GM18909 (cell line): ENCODE measurements around the gene ELOVL4.

Experiments used
- ATAC-seq: cut with Tn5 transposase; IDR thresholded peaks from one replicate; pipeline ENCODE4 v1.9.1; 2021; ENCODE audit warnings: mild to moderate bottlenecking; ENCODE audit not compliant: unreplicated experiment, poor library complexity

ELOVL4 gene

GRCh38 chr6:79947191-79948186 lies at the start of gene ELOVL4:
ELOVL4 (minus strand) TSS chr6:79947553; CDS start chr6:79947279, 274 bp downstream.
- ATAC-seq: peak; percentile 56

- no peak for ATAC-seq
Measured at GRCh38 chr6:79993911-79994309, 46.6 kb upstream of the ELOVL4 start.

- ATAC-seq: no peak
Measured at GRCh38 chr6:79993012-79993910, 45.9 kb upstream of the ELOVL4 start.

- no peak for ATAC-seq
Measured at GRCh38 chr6:79989641-79990040, 42.3 kb upstream of the ELOVL4 start.

GRCh38 chr6:79985128-79985527 lies 37.8 kb upstream of the ELOVL4 start:
- ATAC-seq: no peak

- ATAC-seq: peak; percentile 58
Measured at GRCh38 chr6:79984261-79984660, 36.9 kb upstream of the ELOVL4 start.

GRCh38 chr6:79981652-79982051 lies 34.3 kb upstream of the ELOVL4 start:
- ATAC-seq: no peak

- no peak for ATAC-seq
Measured at GRCh38 chr6:79971193-79971592, 23.8 kb upstream of the ELOVL4 start.

GRCh38 chr6:79969784-79970183 lies 22.4 kb upstream of the ELOVL4 start:
- ATAC-seq: no peak

GRCh38 chr6:79967178-79967577 lies 19.8 kb upstream of the ELOVL4 start:
- ATAC-seq: no peak

GRCh38 chr6:79964607-79965081 lies 17.3 kb upstream of the ELOVL4 start:
- no peak for ATAC-seq

- ATAC-seq: no peak
Measured at GRCh38 chr6:79954849-79955248, 7.5 kb upstream of the ELOVL4 start.

GRCh38 chr6:79949233-79949632 lies 1.9 kb upstream of the ELOVL4 start:
- ATAC-seq: peak; percentile 61

GRCh38 chr6:79946272-79947190 lies 822 bp downstream of the ELOVL4 start:
- peak; percentile 35 for ATAC-seq

- no peak for ATAC-seq
Measured at GRCh38 chr6:79943133-79943532, 4.2 kb downstream of the ELOVL4 start.

GRCh38 chr6:79941489-79942151 lies 5.7 kb downstream of the ELOVL4 start:
- ATAC-seq: no peak

- ATAC-seq: no peak
Measured at GRCh38 chr6:79928478-79928998, 18.8 kb downstream of the ELOVL4 start.

- no peak for ATAC-seq
Measured at GRCh38 chr6:79927758-79928157, 19.6 kb downstream of the ELOVL4 start.

GRCh38 chr6:79923270-79923669 lies 24.1 kb downstream of the ELOVL4 start:
- ATAC-seq: no peak
